Smooth muscle cell (in vitro differentiated cells): ENCODE measurements around the gene PHGDH. TPM values are rescaled to one million over a fixed set of nuclear protein-coding genes. Genes with fewer than 3 reads are reported as not detected.

Experiments used
- DNase-seq: peaks from one replicate; lab custom pipeline; 2025; ENCODE audit not compliant: unreplicated experiment; lab: John Stamatoyannopoulos, UW
- H2AFZ ChIP-seq: fragments of 200-600 bp; sonication (generic); 2 replicates; pipeline ENCODE4 v1.6.0; 2016; ENCODE audit warnings: antibody characterized with exemption, low read depth, mild to moderate bottlenecking
- H3F3A ChIP-seq: fragments of 200-600 bp; sonication (generic); 2 replicates; pipeline ENCODE4 v1.6.0; 2017; ENCODE audit warnings: antibody characterized with exemption, low read depth
- H3K27ac ChIP-seq: fragments of 200-600 bp; sonication (generic); 2 replicates; pipeline ENCODE4 v1.5.1; 2016; ENCODE audit warnings: low read depth, mild to moderate bottlenecking
- H3K27me3 ChIP-seq: fragments of 200-600 bp; sonication (generic); 2 replicates; pipeline ENCODE4 v1.6.1; 2016; ENCODE audit warnings: low read depth, mild to moderate bottlenecking
- H3K36me3 ChIP-seq: fragments of 200-600 bp; sonication (generic); 2 replicates; pipeline ENCODE4 v1.5.1; 2016; ENCODE audit warnings: low read depth
- H3K4me1 ChIP-seq: fragments of 200-600 bp; sonication (generic); 2 replicates; pipeline ENCODE4 v1.5.1; 2016; ENCODE audit warnings: low read depth
- H3K4me2 ChIP-seq: fragments of 200-600 bp; sonication (generic); 2 replicates; pipeline ENCODE4 v1.6.0; 2016; ENCODE audit warnings: mild to moderate bottlenecking
- H3K4me3 ChIP-seq: fragments of 200-600 bp; sonication (generic); 2 replicates; pipeline ENCODE4 v1.5.1; 2016; ENCODE audit warnings: mild to moderate bottlenecking
- H3K79me2 ChIP-seq: fragments of 200-600 bp; sonication (generic); 2 replicates; pipeline ENCODE4 v1.6.0; 2016; ENCODE audit warnings: low read depth, mild to moderate bottlenecking
- H3K9ac ChIP-seq: fragments of 200-600 bp; sonication (generic); 2 replicates; pipeline ENCODE4 v1.6.0; 2016; ENCODE audit warnings: low read depth
- H3K9me3 ChIP-seq: fragments of 200-600 bp; sonication (generic); replicated peaks from 2 replicates; pipeline ENCODE4 v1.5.1; 2016; ENCODE audit warnings: low read depth
- H4K20me1 ChIP-seq: fragments of 200-600 bp; sonication (generic); 2 replicates; pipeline ENCODE4 v1.6.0; 2016; ENCODE audit warnings: low read depth
- CTCF ChIP-seq: fragments of 200-600 bp; sonication (generic); IDR thresholded peaks from 2 replicates; pipeline ENCODE4 v1.5.1; 2017; ENCODE audit warnings: borderline replicate concordance, mild to moderate bottlenecking, antibody characterized with exemption; ENCODE audit not compliant: insufficient read depth, poor library complexity, severe bottlenecking
- WGBS: methylation state at CpG from one replicate; pipeline ENCODE4 v1.1.7; 2016; ENCODE audit warnings: low lambda C conversion rate; 5-methylcytosine and 5-hydroxymethylcytosine counted together
- polyA plus RNA-seq: library from polyadenylated mRNA; unstranded; fragments of >200 nt; fragmentation: Nextera tagmentation; extraction: Ambion mirVana; gene quantifications from 2 replicates; pipeline ENCODE4 v1.2.1, GENCODE V29; 2016
- total RNA-seq: library from RNA; depleted of rRNA; stranded (reverse); fragments of >200 nt; gene quantifications from 2 replicates; pipeline ENCODE4 v1.2.3, GENCODE V29; 2014

Gene PHGDH
- total RNA-seq (66.1 and 93.2 TPM in 2 replicates), polyA plus RNA-seq (134 and 141 TPM in 2 replicates)

- Histone ChIP-seq H3K27me3 (no peaks in the 10 kb centered on the region), H3F3A (peaks cover 11% of the 10 kb centered on the region), H3K4me1 (peaks cover 31% of the 10 kb centered on the region), H4K20me1 (peaks cover 35% of the 10 kb centered on the region), H3K4me3 (peak within 1 kb of the TSS; percentile 86), H3K36me3 (no peaks in the 10 kb centered on the region), H3K27ac (peak within 1 kb of the TSS; percentile 92), H3K9ac (peak within 1 kb of the TSS; percentile 87), H3K9me3 (no peaks in the 10 kb centered on the region), H2AFZ (peak within 1 kb of the TSS; percentile 77), H3K4me2 (peak within 1 kb of the TSS; percentile 96), H3K79me2 (peaks cover 38% of the 10 kb centered on the region)
- WGBS = 0% methylated on average over 25 of the region's 27 CpGs
- DNase-seq = peak; percentile 24
- TF ChIP-seq CTCF = no peak
Observed at GRCh38 chr1:119711804-119712341, at the start of gene PHGDH. TSS of gene PHGDH (plus strand) at chr1:119711934. CDS start at chr1:119712023, 89 bp downstream.

- Histone ChIP-seq H2AFZ (no peak overlapping the region), H3K4me1 (peaks cover 7% of the 10 kb centered on the region), H3K9me3 (no peaks in the 10 kb centered on the region), H3K4me2 (no peak overlapping the region), H3K4me3 (no peak overlapping the region), H3K27me3 (no peaks in the 10 kb centered on the region), H3K79me2 (no peaks in the 10 kb centered on the region), H3K9ac (no peak overlapping the region), H3F3A (no peaks in the 10 kb centered on the region), H3K27ac (no peak overlapping the region), H3K36me3 (no peaks in the 10 kb centered on the region), H4K20me1 (no peaks in the 10 kb centered on the region)
- no peak for TF ChIP-seq CTCF
- 46% methylated on average over 3 of the region's 3 CpGs for WGBS
- no peak for DNase-seq
Observed at GRCh38 chr1:119662034-119662437, 49.7 kb upstream of the PHGDH start.

- Histone ChIP-seq H3K9me3 (no peaks in the 10 kb centered on the region), H3K4me1 (peaks cover 7% of the 10 kb centered on the region), H2AFZ (no peak overlapping the region), H4K20me1 (no peaks in the 10 kb centered on the region), H3K79me2 (no peaks in the 10 kb centered on the region), H3K27me3 (no peaks in the 10 kb centered on the region), H3K27ac (no peak overlapping the region), H3K4me2 (no peak overlapping the region), H3K9ac (no peak overlapping the region), H3F3A (no peaks in the 10 kb centered on the region), H3K4me3 (no peak overlapping the region), H3K36me3 (no peaks in the 10 kb centered on the region)
- 77% methylated on average over 5 of the region's 5 CpGs for WGBS
- no peak for DNase-seq
- no peak for TF ChIP-seq CTCF
Observed at GRCh38 chr1:119664067-119664466, 47.7 kb upstream of the PHGDH start.

GRCh38 chr1:119667173-119667572, 44.6 kb upstream of the PHGDH start:
- Histone ChIP-seq H3F3A (no peaks in the 10 kb centered on the region), H4K20me1 (no peaks in the 10 kb centered on the region), H3K27ac (no peak overlapping the region), H3K9ac (no peak overlapping the region), H3K36me3 (no peaks in the 10 kb centered on the region), H3K4me1 (no peaks in the 10 kb centered on the region), H3K9me3 (no peaks in the 10 kb centered on the region), H3K27me3 (no peaks in the 10 kb centered on the region), H3K4me3 (no peak overlapping the region), H2AFZ (no peak overlapping the region), H3K4me2 (no peak overlapping the region), H3K79me2 (no peaks in the 10 kb centered on the region)
- WGBS = 89% methylated on average over 6 of the region's 6 CpGs
- no peak for DNase-seq
- TF ChIP-seq CTCF = no peak
